ENCODE results near the gene NSRP1. TPM values are rescaled to one million over a fixed set of nuclear protein-coding genes. Genes with fewer than 3 reads are reported as not detected.

The NSRP1 gene
- total and polyA plus RNA-seq, 2 of the 4 experiments (the other 2 are of a cell fraction), result 3.4 to 14.2 TPM

DNA sequence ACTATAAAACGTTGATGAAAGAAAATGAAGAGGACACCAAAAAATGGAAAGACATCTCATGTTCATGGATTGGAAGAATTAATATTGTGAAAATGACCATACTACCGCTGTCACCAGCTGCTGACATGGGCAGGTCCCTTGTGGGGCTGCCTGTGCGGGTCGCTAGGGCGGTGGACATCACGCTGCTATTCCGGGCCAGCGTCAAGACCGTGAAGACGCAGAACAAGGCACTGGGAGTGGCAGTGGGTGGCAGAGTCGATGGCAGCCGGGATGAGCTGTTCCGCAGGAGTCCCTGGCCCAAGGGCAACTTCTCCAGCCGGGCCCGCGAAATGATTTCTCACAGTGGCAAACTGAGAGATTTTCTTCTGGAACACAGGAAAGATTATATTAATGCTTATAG lies 48.2 kb upstream of the NSRP1 start:
- no peak overlapping the region for H2AK9ac ChIP-seq (replicated peaks; ENCODE audit: low read depth, low read length, poor library complexity)
- no peak overlapping the region for H3K14ac ChIP-seq (replicated peaks; ENCODE audit: low read depth, low read length)
- H3K36me3 ChIP-seq (ENCODE audit: control insufficient read depth, insufficient read depth, low read length), result no peaks in the 10 kb centered on the region
- H3K4me2 ChIP-seq (ENCODE audit: low read depth, low read length), result no peak overlapping the region
- no peak overlapping the region for H4K5ac ChIP-seq (ENCODE audit: low read depth, low read length)
- H2BK120ac ChIP-seq (ENCODE audit: low read depth, low read length), result no peak overlapping the region
- no peak overlapping the region for H3K18ac ChIP-seq (ENCODE audit: low read depth, low read length)
- no peak overlapping the region for H4K91ac ChIP-seq (ENCODE audit: insufficient read depth, low read depth, low read length)
- DNase-seq (no peak), ATAC-seq (ENCODE audit: low read depth) (no peak)
- TF ChIP-seq RCOR1 (IDR thresholded peaks at IDR 0.05; ENCODE audit: insufficient replicate concordance, low read length), result no peak
- TF ChIP-seq, protein P1, sequence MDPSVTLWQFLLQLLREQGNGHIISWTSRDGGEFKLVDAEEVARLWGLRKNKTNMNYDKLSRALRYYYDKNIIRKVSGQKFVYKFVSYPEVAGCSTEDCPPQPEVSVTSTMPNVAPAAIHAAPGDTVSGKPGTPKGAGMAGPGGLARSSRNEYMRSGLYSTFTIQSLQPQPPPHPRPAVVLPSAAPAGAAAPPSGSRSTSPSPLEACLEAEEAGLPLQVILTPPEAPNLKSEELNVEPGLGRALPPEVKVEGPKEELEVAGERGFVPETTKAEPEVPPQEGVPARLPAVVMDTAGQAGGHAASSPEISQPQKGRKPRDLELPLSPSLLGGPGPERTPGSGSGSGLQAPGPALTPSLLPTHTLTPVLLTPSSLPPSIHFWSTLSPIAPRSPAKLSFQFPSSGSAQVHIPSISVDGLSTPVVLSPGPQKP (IDR thresholded peaks at IDR 0.05; ENCODE audit: borderline replicate concordance, low read depth, low read length), result no peak
- TF ChIP-seq CEBPB (IDR thresholded peaks at IDR 0.05; ENCODE audit: low read depth, low read length), result no peak
- no peak for TF ChIP-seq BHLHE40 (IDR thresholded peaks at IDR 0.05; ENCODE audit: low read depth, low read length)
- TF ChIP-seq FOS (IDR thresholded peaks at IDR 0.05; ENCODE audit: low read depth, low read length), result no peak
- TF ChIP-seq MXI1 (IDR thresholded peaks at IDR 0.05; ENCODE audit: borderline replicate concordance, low read depth, low read length), result no peak
- TF ChIP-seq CHD1 (IDR thresholded peaks at IDR 0.05; ENCODE audit: low read depth, low read length), result no peak
- TF ChIP-seq, protein P2, sequence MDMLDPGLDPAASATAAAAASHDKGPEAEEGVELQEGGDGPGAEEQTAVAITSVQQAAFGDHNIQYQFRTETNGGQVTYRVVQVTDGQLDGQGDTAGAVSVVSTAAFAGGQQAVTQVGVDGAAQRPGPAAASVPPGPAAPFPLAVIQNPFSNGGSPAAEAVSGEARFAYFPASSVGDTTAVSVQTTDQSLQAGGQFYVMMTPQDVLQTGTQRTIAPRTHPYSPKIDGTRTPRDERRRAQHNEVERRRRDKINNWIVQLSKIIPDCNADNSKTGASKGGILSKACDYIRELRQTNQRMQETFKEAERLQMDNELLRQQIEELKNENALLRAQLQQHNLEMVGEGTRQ (IDR thresholded peaks at IDR 0.05; ENCODE audit: low read depth, low read length), result no peak
- no peak for TF ChIP-seq SMC3 (IDR thresholded peaks at IDR 0.05; ENCODE audit: low read depth, low read length)
- TF ChIP-seq RFX5 (IDR thresholded peaks at IDR 0.05; ENCODE audit: low read depth, low read length), result no peak
- TF ChIP-seq, protein P3, sequence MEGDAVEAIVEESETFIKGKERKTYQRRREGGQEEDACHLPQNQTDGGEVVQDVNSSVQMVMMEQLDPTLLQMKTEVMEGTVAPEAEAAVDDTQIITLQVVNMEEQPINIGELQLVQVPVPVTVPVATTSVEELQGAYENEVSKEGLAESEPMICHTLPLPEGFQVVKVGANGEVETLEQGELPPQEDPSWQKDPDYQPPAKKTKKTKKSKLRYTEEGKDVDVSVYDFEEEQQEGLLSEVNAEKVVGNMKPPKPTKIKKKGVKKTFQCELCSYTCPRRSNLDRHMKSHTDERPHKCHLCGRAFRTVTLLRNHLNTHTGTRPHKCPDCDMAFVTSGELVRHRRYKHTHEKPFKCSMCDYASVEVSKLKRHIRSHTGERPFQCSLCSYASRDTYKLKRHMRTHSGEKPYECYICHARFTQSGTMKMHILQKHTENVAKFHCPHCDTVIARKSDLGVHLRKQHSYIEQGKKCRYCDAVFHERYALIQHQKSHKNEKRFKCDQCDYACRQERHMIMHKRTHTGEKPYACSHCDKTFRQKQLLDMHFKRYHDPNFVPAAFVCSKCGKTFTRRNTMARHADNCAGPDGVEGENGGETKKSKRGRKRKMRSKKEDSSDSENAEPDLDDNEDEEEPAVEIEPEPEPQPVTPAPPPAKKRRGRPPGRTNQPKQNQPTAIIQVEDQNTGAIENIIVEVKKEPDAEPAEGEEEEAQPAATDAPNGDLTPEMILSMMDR (conservative IDR thresholded peaks at IDR 0.05; ENCODE audit: low read depth, low read length), result no peak
- no peak for TF ChIP-seq NFE2L2 (IDR thresholded peaks at IDR 0.05; ENCODE audit: low read depth, low read length)
- TF ChIP-seq MAZ (IDR thresholded peaks at IDR 0.05; ENCODE audit: borderline replicate concordance, low read depth, low read length), result no peak
- peaks cover 7% of the 10 kb centered on the region; the same call in 1 of the 2 replicates for H3K27me3 ChIP-seq (ENCODE audit: control insufficient read depth, insufficient read depth, low read length)
- intact Hi-C loops (cut with micrococcal nuclease) (no loop called here), in situ Hi-C loops (cut with MboI; ENCODE audit: low sequenced_read_pairs) (loop anchor here (10.0 to 25.0 kb wide), 2 partner anchors 114 to 731 kb away; no protein-coding TSS in a partner anchor), dilution Hi-C loops (cut with HindIII; ENCODE audit: low sequenced_read_pairs, unreplicated experiment) (no loop called here)
- no peak overlapping the region for H3K56ac ChIP-seq (ENCODE audit: extremely low read depth, insufficient read depth, low read length)
- H3K23ac ChIP-seq (ENCODE audit: low read depth, low read length), result no peak overlapping the region
- no peaks in the 10 kb centered on the region for H3K4me1 ChIP-seq (ENCODE audit: control insufficient read depth, insufficient read depth, low read length)
- H3K9me1 ChIP-seq (ENCODE audit: insufficient read depth, low read length), result no peaks in the 10 kb centered on the region
- H2BK5ac ChIP-seq (ENCODE audit: low read depth, low read length, poor library complexity, severe bottlenecking), result no peak overlapping the region
- BruUV-seq (replicated peaks), result no TSS peak
- H3K9me3 ChIP-seq (ENCODE audit: control insufficient read depth, insufficient read depth, low read length), result peaks cover 11% of the 10 kb centered on the region
- no peak overlapping the region for H3K9ac ChIP-seq (ENCODE audit: low read depth, low read length)
- H4K20me1 ChIP-seq (ENCODE audit: insufficient read depth, low read length), result no peaks in the 10 kb centered on the region
- no peak overlapping the region for H2BK15ac ChIP-seq (ENCODE audit: low read depth, low read length)
- no peak overlapping the region for H2AK5ac ChIP-seq (ENCODE audit: low read depth, low read length)
- POLR2A ChIA-PET (ENCODE audit: unreplicated experiment), result no interaction called here
- H4K8ac ChIP-seq (ENCODE audit: low read depth in 2 of 2, low read length in 2 of 2), result no peak overlapping the region
- H2AFZ ChIP-seq (replicated peaks; ENCODE audit: low read length, poor library complexity), result no peak overlapping the region
- H3K4me3 ChIP-seq (ENCODE audit: insufficient read depth, low read depth, low read length), result no peak overlapping the region
- no peak overlapping the region for H3K4ac ChIP-seq (ENCODE audit: low read depth, low read length)
- WGBS, 2 experiments (ENCODE audit: extremely low coverage in 2 of 2, insufficient read length in 1 of 2), result 71% methylated on average over 1 of the region's 16 CpGs; no CpG with 5 or more reads in 1 of the 2 experiments
- H3K79me1 ChIP-seq (ENCODE audit: low read depth in 1 of 2, low read length in 2 of 2), result no peaks in the 10 kb centered on the region
- CTCF ChIA-PET, result interaction anchor here (1.5 kb wide), 1 partner anchor 25 kb away, joined by 4 read pairs; no protein-coding TSS in a partner anchor
- no peak overlapping the region for H3K27ac ChIP-seq (ENCODE audit: insufficient read depth, low read length)
- H2BK20ac ChIP-seq (ENCODE audit: low read depth, low read length), result no peak overlapping the region

All from IMR-90 (cell line).